SU-DHL-6 (cell line): ENCODE measurements around the gene ZNF184.

Source experiments
- H2AFZ ChIP-seq: fragments of 200-600 bp; sonication (generic); 2 replicates; pipeline ENCODE4 v1.6.1; 2014; ENCODE audit warnings: low read depth, mild to moderate bottlenecking, moderate library complexity, mixed read lengths, antibody characterized with exemption, low read length; ENCODE audit not compliant: severe bottlenecking
- H3F3A ChIP-seq: fragments of 200-600 bp; shearing (Covaris generic); 2 replicates; pipeline ENCODE4 v1.6.0; 2016; ENCODE audit warnings: antibody characterized with exemption, mild to moderate bottlenecking; ENCODE audit not compliant: insufficient read depth
- H3K27ac ChIP-seq: fragments of 200-600 bp; sonication (generic); 2 replicates; pipeline ENCODE4 v1.5.1; 2016; ENCODE audit warnings: low read depth, mild to moderate bottlenecking, low read length, moderate library complexity, mixed read lengths
- H3K27me3 ChIP-seq: fragments of 200-600 bp; sonication (generic), shearing (Covaris generic); 2 replicates; pipeline ENCODE4 v1.6.0; 2014; ENCODE audit warnings: mild to moderate bottlenecking, low read length
- H3K36me3 ChIP-seq: fragments of 200-600 bp; sonication (generic); 2 replicates; pipeline ENCODE4 v1.6.1; 2014; ENCODE audit warnings: mild to moderate bottlenecking, low read length, mixed read lengths
- H3K4me2 ChIP-seq: fragments of 300-600, 200-600 bp; shearing (Covaris generic), sonication (generic); 2 replicates; pipeline ENCODE4 v1.6.0; 2014; ENCODE audit warnings: low read length, low read depth, mild to moderate bottlenecking; ENCODE audit not compliant: poor library complexity, severe bottlenecking
- H3K4me3 ChIP-seq: fragments of 200-600 bp; sonication (generic); 2 replicates; pipeline ENCODE4 v1.5.1; 2014; ENCODE audit warnings: antibody characterized with exemption, low read length, mild to moderate bottlenecking, mixed read lengths; ENCODE audit not compliant: insufficient read depth, poor library complexity, severe bottlenecking
- H3K79me2 ChIP-seq: fragments of 200-600 bp; sonication (generic); 2 replicates; pipeline ENCODE4 v1.6.1; 2014; ENCODE audit warnings: mild to moderate bottlenecking, low read length, moderate library complexity; ENCODE audit not compliant: insufficient read depth
- H3K9ac ChIP-seq: fragments of 200-600 bp; sonication (generic); 2 replicates; pipeline ENCODE4 v1.7.0; 2014; ENCODE audit warnings: mild to moderate bottlenecking, low read length
- H3K9me2 ChIP-seq: fragments of 200-600 bp; sonication (generic); replicated peaks from 2 replicates; pipeline ENCODE4 v1.6.1; 2014; ENCODE audit warnings: low read length; ENCODE audit not compliant: insufficient read depth
- H3K9me3 ChIP-seq: fragments of 200-600 bp; sonication (generic); 2 replicates; pipeline ENCODE4 v1.6.1; 2014; ENCODE audit warnings: low read length, mixed read lengths; ENCODE audit not compliant: insufficient read depth
- H4K20me1 ChIP-seq: fragments of 200-600 bp; sonication (generic); 2 replicates; pipeline ENCODE4 v1.6.1; 2014; ENCODE audit warnings: low read depth, mild to moderate bottlenecking, antibody characterized with exemption, low read length, moderate library complexity, mixed read lengths
- EZH2phosphoT487 ChIP-seq: fragments of 200-600 bp; sonication (generic), shearing (Covaris generic); conservative IDR thresholded peaks from 2 replicates; pipeline ENCODE4 v1.6.1; 2018; ENCODE audit warnings: mild to moderate bottlenecking, antibody characterized with exemption, low read length, moderate library complexity, mixed read lengths
- TF ChIP-seq, protein P1 (sequence below): fragments of 200-600 bp; sonication (generic); IDR thresholded peaks from one replicate; pipeline ENCODE4 v1.5.1; 2017; ENCODE audit warnings: antibody characterized with exemption, mild to moderate bottlenecking, low read length, moderate library complexity; ENCODE audit not compliant: insufficient read depth, poor library complexity, severe bottlenecking

Gene ZNF184

GRCh38 chr6:27415898-27416297, 57.0 kb downstream of the ZNF184 start:
- H3K9ac ChIP-seq: no peak overlapping the region
- peaks cover 25% of the 10 kb centered on the region; the same call in 1 of the 2 replicates for H3K9me3 ChIP-seq
- H3K27me3 ChIP-seq: 0 out of 2 replicates have a peak, but pooled peaks cover 3% of the 10 kb centered on the region
- no peaks in the 10 kb centered on the region for H3K79me2 ChIP-seq
- no peaks in the 10 kb centered on the region for H3F3A ChIP-seq
- H3K4me3 ChIP-seq: no peak overlapping the region
- H3K36me3 ChIP-seq: no peaks in the 10 kb centered on the region
- no peaks in the 10 kb centered on the region for H3K9me2 ChIP-seq
- no peaks in the 10 kb centered on the region for H4K20me1 ChIP-seq
- no peak for TF ChIP-seq EZH2phosphoT487
- TF ChIP-seq, protein P1, sequence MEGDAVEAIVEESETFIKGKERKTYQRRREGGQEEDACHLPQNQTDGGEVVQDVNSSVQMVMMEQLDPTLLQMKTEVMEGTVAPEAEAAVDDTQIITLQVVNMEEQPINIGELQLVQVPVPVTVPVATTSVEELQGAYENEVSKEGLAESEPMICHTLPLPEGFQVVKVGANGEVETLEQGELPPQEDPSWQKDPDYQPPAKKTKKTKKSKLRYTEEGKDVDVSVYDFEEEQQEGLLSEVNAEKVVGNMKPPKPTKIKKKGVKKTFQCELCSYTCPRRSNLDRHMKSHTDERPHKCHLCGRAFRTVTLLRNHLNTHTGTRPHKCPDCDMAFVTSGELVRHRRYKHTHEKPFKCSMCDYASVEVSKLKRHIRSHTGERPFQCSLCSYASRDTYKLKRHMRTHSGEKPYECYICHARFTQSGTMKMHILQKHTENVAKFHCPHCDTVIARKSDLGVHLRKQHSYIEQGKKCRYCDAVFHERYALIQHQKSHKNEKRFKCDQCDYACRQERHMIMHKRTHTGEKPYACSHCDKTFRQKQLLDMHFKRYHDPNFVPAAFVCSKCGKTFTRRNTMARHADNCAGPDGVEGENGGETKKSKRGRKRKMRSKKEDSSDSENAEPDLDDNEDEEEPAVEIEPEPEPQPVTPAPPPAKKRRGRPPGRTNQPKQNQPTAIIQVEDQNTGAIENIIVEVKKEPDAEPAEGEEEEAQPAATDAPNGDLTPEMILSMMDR: no peak
- no peak overlapping the region for H3K27ac ChIP-seq
- H2AFZ ChIP-seq: no peak overlapping the region
- H3K4me2 ChIP-seq: no peak overlapping the region

GRCh38 chr6:27414996-27415395, 57.9 kb downstream of the ZNF184 start:
- Histone ChIP-seq H3K36me3 (no peaks in the 10 kb centered on the region), H3K9ac (no peak overlapping the region), H3F3A (no peaks in the 10 kb centered on the region), H3K27me3 (0 out of 2 replicates have a peak, but pooled peaks cover 3% of the 10 kb centered on the region), H3K79me2 (no peaks in the 10 kb centered on the region), H3K27ac (no peak overlapping the region), H3K9me2 (no peaks in the 10 kb centered on the region), H3K4me2 (no peak overlapping the region), H2AFZ (no peak overlapping the region), H3K4me3 (no peak overlapping the region), H4K20me1 (no peaks in the 10 kb centered on the region), H3K9me3 (peaks cover 25% of the 10 kb centered on the region; the same call in 1 of the 2 replicates)
- TF ChIP-seq EZH2phosphoT487: no peak
- TF ChIP-seq, protein P1: no peak

- peaks cover 25% of the 10 kb centered on the region; the same call in 1 of the 2 replicates for H3K9me3 ChIP-seq
- H3K79me2 ChIP-seq: no peaks in the 10 kb centered on the region
- H4K20me1 ChIP-seq: no peaks in the 10 kb centered on the region
- H3K9ac ChIP-seq: no peak overlapping the region
- H3F3A ChIP-seq: no peaks in the 10 kb centered on the region
- no peaks in the 10 kb centered on the region for H3K36me3 ChIP-seq
- no peak overlapping the region for H3K4me2 ChIP-seq
- no peak overlapping the region for H3K27ac ChIP-seq
- 0 out of 2 replicates have a peak, but pooled peaks cover 3% of the 10 kb centered on the region for H3K27me3 ChIP-seq
- H3K4me3 ChIP-seq: no peak overlapping the region
- H2AFZ ChIP-seq: no peak overlapping the region
- no peaks in the 10 kb centered on the region for H3K9me2 ChIP-seq
- TF ChIP-seq, protein P1: no peak
- TF ChIP-seq EZH2phosphoT487: no peak
Measured at GRCh38 chr6:27414300-27414699, 58.6 kb downstream of the ZNF184 start.
